Kidney (tissue), 14 donors: ENCODE results near the gene RHOV. TPM values are rescaled to one million over a fixed set of nuclear protein-coding genes. Genes with fewer than 3 reads are reported as not detected.

Experiments used
- DNase-seq, 5 donors: peaks; one replicate each; pipeline ENCODE4 v3.0.0-alpha.2; 2013 to 2020
- FAIRE-seq: peaks from 2 replicates; lab custom pipeline; 2012; peaks lifted over from hg19 to GRCh38; lab: Jason Lieb, UNC
- H3K27ac ChIP-seq, 2 donors: one replicate each; pipeline ENCODE4 v1.7.0; 2013; ENCODE audit warnings: low read depth in 2 of 2, low read length in 2 of 2, inconsistent platforms in 1 of 2
- H3K27me3 ChIP-seq: one replicate; pipeline ENCODE4 v1.7.1; 2013; ENCODE audit warnings: low read length, inconsistent platforms; ENCODE audit not compliant: control insufficient read depth, insufficient read depth
- H3K36me3 ChIP-seq, 3 donors: one replicate each; pipeline versions ENCODE4 v1.7.0 to v1.7.1; 2013; ENCODE audit warnings: low read length in 3 of 3, control low read depth in 1 of 3, inconsistent platforms in 1 of 3; ENCODE audit not compliant: insufficient read depth in 3 of 3, control insufficient read depth in 2 of 3
- H3K4me1 ChIP-seq, 3 donors: one replicate each; pipeline versions ENCODE4 v1.7.0 to v1.7.1; 2013; ENCODE audit warnings: low read length in 3 of 3, inconsistent platforms in 1 of 3, low read depth in 1 of 3; ENCODE audit not compliant: control insufficient read depth in 2 of 3, insufficient read depth in 2 of 3
- H3K4me3 ChIP-seq, 3 donors: one replicate each; pipeline versions ENCODE4 v1.7.0 to v1.8.1; 2013; ENCODE audit warnings: low read length in 3 of 3, control low read depth in 1 of 3, inconsistent platforms in 1 of 3
- H3K9ac ChIP-seq, 3 donors: one replicate each; pipeline versions ENCODE4 v1.7.0 to v1.7.1; 2013; ENCODE audit warnings: low read length in 3 of 3, control low read depth in 1 of 3, inconsistent platforms in 1 of 3
- H3K9me3 ChIP-seq, 3 donors: one replicate each; pipeline versions ENCODE4 v1.7.0 to v1.7.1; 2013; ENCODE audit warnings: low read length in 3 of 3, control low read depth in 1 of 3, inconsistent platforms in 1 of 3; ENCODE audit not compliant: control insufficient read depth in 2 of 3, insufficient read depth in 1 of 3
- CTCF ChIP-seq: IDR thresholded peaks from 3 replicates; pipeline ENCODE4 v1.5.1; 2012; ENCODE audit warnings: mild to moderate bottlenecking, moderate library complexity, borderline replicate concordance; ENCODE audit not compliant: insufficient read depth; ENCODE audit errors: extremely low read depth
- intact Hi-C: fragments of 100-400 bp; cut with DNase I; formaldehyde crosslinking; loops from one replicate; pipeline ENCODE4 v1.11.1; 2022
- polyA plus RNA-seq: library from polyadenylated mRNA; stranded (reverse); fragments of 350-450 nt; fragmentation: Illumina TruSeq; extraction: RNeasy Lipid Tissue Mini Kit (QIAGEN cat#74804); gene quantifications from one replicate; pipeline ENCODE4 v1.2.3, GENCODE V29; 2014; ENCODE audit warnings: low read depth, low replicate concordance; ENCODE audit not compliant: insufficient read depth
- total RNA-seq: library from RNA; stranded (reverse); fragmentation: NEBNext Ultra II Directional; extraction: Animal tissue kit (Norgen Biotek cat#: 25700); gene quantifications from one replicate; pipeline ENCODE4 v1.2.1, GENCODE V29; 2021
- donor health status: control.
- donor health status: control.
- donor health status: control.
- donor health status: control.
- donor health status: control.
- donor health status: DM: yes; HTN: yes; CAD: no.
- donor health status: Normal renal cell carcinoma (clear cell type).

RHOV gene
- total and polyA plus RNA-seq, 2 donors from 2014 or later, result 3.0 to 4.6 TPM

GRCh38 chr15:40902605-40903561 is 28.8 kb upstream of the RHOV start:
- Histone ChIP-seq H3K4me3 (no peak overlapping the region), H3K27me3 (no peaks in the 10 kb centered on the region), H3K9me3 (no peaks in the 10 kb centered on the region), H3K4me1 (peaks cover 0 to 27% (median 10%) of the 10 kb centered on the region in 3 donors), H3K36me3 (peaks cover 0 to 37% (median 31%) of the 10 kb centered on the region in 3 donors), H3K27ac (no peak overlapping the region), H3K9ac (no peak overlapping the region)
- intact Hi-C loops, result loop anchor here (10.0 kb wide), 2 partner anchors 122 to 282 kb away; no protein-coding TSS in a partner anchor
- no peak for FAIRE-seq
- DNase-seq, result peak in 2 of 5 donors; percentile 42 to 74
- TF ChIP-seq CTCF, result no peak

DNA sequence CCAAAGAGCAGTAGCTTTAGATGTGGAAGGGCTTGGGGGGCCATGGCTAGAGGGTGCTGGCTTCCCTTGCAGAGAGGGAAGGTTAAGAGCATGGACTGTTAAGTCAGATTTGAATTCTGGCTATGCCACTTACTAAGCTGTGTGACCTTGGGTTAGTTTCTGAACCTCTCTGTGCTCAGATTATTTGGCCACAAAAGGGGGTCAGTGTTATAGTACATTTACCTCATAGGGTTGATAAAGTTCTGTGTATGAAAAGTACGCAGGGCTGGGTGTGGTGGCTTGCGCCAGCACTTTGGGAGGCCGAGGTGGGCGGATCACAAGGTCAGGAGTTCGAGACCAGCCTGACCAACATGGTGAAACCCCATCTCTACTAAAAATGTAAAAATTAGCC is 27.0 kb upstream of the RHOV start:
- TF ChIP-seq CTCF, result no peak
- Histone ChIP-seq H3K4me3 (no peak overlapping the region), H3K27ac (no peak overlapping the region), H3K4me1 (peaks cover 0 to 18% (median 9%) of the 10 kb centered on the region in 3 donors), H3K9ac (no peak overlapping the region), H3K9me3 (no peaks in the 10 kb centered on the region), H3K36me3 (peaks cover 2 to 38% (median 33%) of the 10 kb centered on the region in 3 donors), H3K27me3 (no peaks in the 10 kb centered on the region)
- intact Hi-C loops, result loop anchor here (10.0 kb wide), 2 partner anchors 124 to 284 kb away; no protein-coding TSS in a partner anchor
- no peak for DNase-seq
- FAIRE-seq, result no peak

- no peaks in the 10 kb centered on the region for H3K9me3 ChIP-seq
- H3K9ac ChIP-seq, result no peak overlapping the region
These were observed 26.4 kb upstream of the RHOV start for GRCh38 chr15:40900256-40901052.

More at GRCh38 chr15:40900256-40901052, 26.4 kb upstream of the RHOV start:
- DNase-seq (peak in 1 of 5 donors; percentile 34), FAIRE-seq (no peak)
- no peak overlapping the region for H3K27ac ChIP-seq
- peaks cover 2 to 41% (median 35%) of the 10 kb centered on the region in 3 donors for H3K36me3 ChIP-seq
- TF ChIP-seq CTCF, result no peak
- peaks cover 0 to 18% (median 10%) of the 10 kb centered on the region in 3 donors for H3K4me1 ChIP-seq
- no peak overlapping the region for H3K4me3 ChIP-seq
- no peaks in the 10 kb centered on the region for H3K27me3 ChIP-seq
- intact Hi-C loops, result loop anchor here (10.0 kb wide), 2 partner anchors 124 to 284 kb away; no protein-coding TSS in a partner anchor
